ENCODE results near the gene WDCP. TPM values are rescaled to one million over a fixed set of nuclear protein-coding genes. Genes with fewer than 3 reads are reported as not detected.

Gene WDCP
- total RNA-seq, 1 donor from 2014 or later, result 25.0 TPM

DNA sequence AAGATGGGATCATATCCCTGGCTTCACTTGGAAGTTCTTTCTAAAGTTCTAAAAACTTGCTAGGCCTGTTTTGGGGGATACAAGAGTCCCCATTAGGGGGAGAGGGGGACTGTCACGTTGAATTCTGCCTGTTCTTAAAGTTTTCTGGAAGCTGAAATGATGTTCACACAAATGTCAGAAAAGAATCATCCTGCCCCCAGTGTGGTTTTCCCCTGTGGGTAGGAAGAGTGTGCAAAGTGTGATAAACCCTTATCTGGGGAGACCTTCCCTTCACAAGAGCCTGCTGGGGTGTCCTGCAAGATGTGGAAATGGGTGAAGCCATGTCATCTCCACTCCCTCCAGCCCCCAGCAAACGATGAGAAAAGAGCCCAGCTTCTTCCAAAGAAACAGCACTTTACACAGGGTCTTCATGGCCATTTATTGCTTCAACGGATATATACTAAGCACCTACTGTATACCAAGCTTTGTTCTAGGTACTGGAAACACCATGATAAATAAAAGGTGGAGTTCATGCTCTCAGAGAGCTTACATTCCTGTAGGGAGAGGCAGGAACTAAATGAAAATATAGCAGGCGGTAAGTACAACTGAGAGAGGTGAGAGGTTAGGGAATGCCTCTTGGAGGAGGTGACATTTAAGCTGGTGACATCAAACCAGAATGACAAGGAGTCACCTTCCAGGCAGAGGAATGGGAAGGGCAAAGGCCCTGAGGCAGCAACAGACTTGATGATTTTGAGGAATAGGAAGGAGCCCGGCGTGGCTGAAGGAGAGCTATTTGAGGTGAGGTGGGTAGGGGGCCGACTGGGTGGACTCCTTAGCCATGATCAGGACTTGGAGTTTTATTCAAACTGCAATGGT, 35.7 kb downstream of the WDCP start:
- intact Hi-C loops (cut with micrococcal nuclease), result no loop called here
- no peaks in the 10 kb centered on the region for H3K9me3 Mint-ChIP-seq
- H3K36me3 Mint-ChIP-seq (ENCODE audit: low read depth), result no peaks in the 10 kb centered on the region
- peaks cover 2% of the 10 kb centered on the region for H3K4me1 Mint-ChIP-seq
- no peak overlapping the region for H3K27ac Mint-ChIP-seq
- DNase-seq, result no peak
- no peak overlapping the region for H3K4me3 Mint-ChIP-seq
- peaks cover 45% of the 10 kb centered on the region for H3K27me3 Mint-ChIP-seq

DNA sequence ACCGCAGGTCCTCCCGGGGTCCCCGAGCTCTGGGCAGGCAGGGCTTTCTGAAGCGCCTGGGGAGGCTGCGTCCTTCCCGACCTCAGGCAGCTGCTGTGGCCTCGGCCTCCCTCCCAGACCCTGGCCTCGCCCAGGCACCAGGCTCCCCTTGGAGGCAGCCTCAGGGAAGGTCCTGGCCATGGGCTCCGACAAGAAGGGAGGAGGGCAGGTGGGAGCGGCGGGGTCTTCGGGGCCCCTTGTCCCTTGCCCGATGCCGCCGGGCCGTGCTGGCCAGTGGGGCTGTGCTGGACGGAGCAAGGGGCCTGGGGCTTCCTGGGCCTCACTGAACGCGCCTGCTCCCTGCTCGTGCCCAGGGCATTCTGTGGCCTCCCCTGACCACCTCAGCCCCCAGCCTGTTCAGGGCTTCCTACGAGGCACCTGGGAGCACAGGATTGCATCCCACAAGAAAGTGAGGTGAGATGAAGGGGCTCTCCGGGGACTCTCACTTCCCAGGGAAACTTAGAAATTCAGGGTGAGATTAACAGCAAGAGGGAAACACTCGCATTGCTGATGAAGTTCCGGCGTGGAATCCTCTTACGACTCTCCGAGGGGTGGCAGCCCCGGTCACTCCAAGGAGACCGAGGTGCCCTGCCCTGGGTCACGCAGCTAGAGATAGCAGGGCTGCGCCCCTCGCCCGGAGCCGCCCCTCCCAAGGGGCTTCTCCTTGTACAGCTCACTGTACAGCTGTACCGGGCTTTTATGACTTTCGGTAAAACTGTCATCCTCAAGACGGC, 36.5 kb downstream of the WDCP start:
- no peaks in the 10 kb centered on the region for H3K36me3 Mint-ChIP-seq (ENCODE audit: low read depth)
- H3K9me3 Mint-ChIP-seq, result no peaks in the 10 kb centered on the region
- H3K27ac Mint-ChIP-seq, result no peak overlapping the region
- intact Hi-C loops (cut with micrococcal nuclease), result no loop called here
- H3K4me3 Mint-ChIP-seq, result no peak overlapping the region
- H3K27me3 Mint-ChIP-seq, result peaks cover 45% of the 10 kb centered on the region
- no peak for DNase-seq
- H3K4me1 Mint-ChIP-seq, result peaks cover 2% of the 10 kb centered on the region

DNA sequence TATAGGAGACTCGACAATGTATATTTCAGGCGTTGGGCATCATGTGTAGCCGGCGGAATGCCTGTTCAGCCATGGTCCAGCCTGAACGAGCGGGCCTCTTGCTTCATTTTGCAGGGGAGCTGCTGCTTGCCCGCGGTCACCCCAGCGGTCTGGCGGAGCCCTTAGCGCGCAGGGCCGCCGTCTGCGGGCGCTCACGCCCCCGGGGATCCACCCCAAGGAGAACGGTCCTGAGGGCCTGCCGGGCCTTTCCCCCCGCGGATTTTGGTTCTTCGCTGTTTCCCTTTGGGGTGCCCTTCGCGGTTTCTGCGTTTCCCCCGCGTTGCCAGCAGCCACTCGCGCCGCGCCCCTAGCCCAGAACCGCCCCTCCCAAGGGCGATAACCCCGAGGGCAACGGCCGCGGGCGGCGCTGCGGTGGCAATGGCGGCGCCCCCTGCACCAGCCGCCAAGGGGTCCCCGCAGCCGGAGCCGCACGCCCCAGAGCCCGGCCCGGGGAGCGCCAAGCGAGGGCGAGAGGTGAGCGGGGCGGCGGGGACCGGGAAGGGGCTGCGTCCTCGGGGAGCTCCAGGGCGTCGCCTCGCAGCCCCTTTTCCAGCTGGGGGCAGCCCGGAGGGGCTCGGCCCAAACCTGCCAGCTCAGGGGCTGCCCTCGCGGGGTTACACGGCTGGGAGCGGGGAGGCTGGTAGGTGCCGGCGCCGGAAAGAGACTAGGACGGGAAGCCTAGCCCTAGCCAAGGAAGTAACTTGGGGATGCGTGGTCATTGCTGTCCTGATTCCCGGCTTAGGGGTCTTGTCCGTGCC, 37.3 kb downstream of the WDCP start, which contains the start of gene MFSD2B:
Gene MFSD2B, plus strand, starts transcription at position 406 of the 797 bp plus-strand sequence. Its CDS starts 12 bp downstream, at position 418.
- H3K9me3 Mint-ChIP-seq, result no peaks in the 10 kb centered on the region
- no peak for DNase-seq
- intact Hi-C loops (cut with micrococcal nuclease), result no loop called here
- H3K27me3 Mint-ChIP-seq, result peaks cover 45% of the 10 kb centered on the region
- no peak within 1 kb of the TSS for H3K27ac Mint-ChIP-seq
- H3K4me1 Mint-ChIP-seq, result peaks cover 2% of the 10 kb centered on the region
- no peak within 1 kb of the TSS for H3K4me3 Mint-ChIP-seq
- H3K36me3 Mint-ChIP-seq (ENCODE audit: low read depth), result no peaks in the 10 kb centered on the region

DNA sequence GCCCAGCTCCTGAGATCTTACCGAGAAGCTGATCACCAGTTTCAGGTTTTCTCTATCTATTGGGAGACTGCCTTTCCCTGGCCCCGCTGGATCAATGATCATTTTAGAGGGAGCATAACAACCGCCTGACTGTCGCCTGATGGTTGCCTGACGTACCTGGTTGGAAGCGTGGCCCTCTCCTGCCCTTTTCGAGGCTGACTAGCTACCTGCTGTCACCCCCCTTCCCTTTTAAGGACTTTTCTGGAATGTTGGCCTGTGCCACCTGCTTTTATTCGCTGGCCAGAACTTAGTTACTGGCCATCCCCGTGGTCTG, 37.9 kb downstream of the WDCP start:
- DNase-seq, result no peak
- Mint-ChIP-seq H3K4me1 (peaks cover 2% of the 10 kb centered on the region), H3K9me3 (no peaks in the 10 kb centered on the region), H3K27ac (no peak overlapping the region), H3K27me3 (peaks cover 42% of the 10 kb centered on the region), H3K4me3 (no peak overlapping the region), H3K36me3 (ENCODE audit: low read depth) (no peaks in the 10 kb centered on the region)
- intact Hi-C loops (cut with micrococcal nuclease), result no loop called here

DNA sequence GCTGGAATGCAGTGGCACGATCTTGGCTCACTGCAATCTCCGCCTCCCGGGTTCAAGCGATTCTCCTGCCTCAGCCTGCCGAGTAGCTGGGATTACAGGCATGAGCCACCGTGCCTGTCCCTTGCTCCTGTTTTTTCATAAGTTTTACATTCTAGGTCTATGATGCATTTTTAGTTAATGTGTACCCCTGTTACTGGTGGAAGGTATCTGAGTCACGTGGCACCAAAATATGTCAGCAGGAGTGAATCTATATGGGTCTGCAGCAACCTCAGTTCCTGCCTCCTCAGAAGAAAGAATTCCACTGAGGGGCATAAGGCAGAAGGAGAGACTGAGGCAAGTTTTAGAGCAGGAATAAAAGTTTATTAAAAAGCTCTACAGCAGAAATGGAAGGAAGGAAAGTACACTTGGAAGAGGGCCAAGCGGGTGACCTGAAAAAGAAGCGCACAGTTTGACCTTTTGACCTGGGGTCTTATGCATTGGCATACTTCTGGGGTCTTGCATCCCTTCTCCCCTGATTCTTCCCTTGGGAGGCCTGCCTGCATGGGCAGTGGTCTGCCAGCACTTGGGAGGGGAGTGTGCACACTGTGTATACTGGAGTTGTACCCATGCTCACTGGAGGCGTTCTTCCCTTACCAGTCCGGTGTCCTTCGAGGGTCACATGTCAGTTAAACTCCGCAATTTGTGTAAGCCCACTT, 38.4 kb downstream of the WDCP start:
- Mint-ChIP-seq H3K4me3 (no peak overlapping the region), H3K9me3 (no peaks in the 10 kb centered on the region), H3K27me3 (peaks cover 42% of the 10 kb centered on the region), H3K36me3 (ENCODE audit: low read depth) (no peaks in the 10 kb centered on the region), H3K27ac (no peak overlapping the region), H3K4me1 (peaks cover 2% of the 10 kb centered on the region)
- DNase-seq, result no peak
- intact Hi-C loops (cut with micrococcal nuclease), result no loop called here

DNA sequence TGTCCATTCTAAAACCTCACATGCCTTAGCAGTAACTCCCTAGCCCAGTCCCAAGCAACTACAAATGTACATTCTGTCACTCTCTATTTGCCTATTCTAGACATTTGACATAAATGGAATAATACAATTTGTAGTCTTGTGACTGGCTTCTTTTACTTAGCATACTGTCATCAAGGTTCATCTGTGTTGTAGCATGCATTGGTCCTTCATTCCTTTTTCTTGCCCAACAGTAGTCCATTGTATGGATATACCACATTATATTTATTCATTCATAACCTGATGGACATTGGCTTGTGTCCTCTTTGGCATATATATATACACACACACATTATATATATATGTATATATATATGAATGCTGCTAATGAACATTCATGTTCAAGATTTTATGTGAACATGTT, 39.5 kb downstream of the WDCP start:
- peaks cover 2% of the 10 kb centered on the region for H3K4me1 Mint-ChIP-seq
- peaks cover 34% of the 10 kb centered on the region for H3K27me3 Mint-ChIP-seq
- H3K4me3 Mint-ChIP-seq, result no peak overlapping the region
- no peaks in the 10 kb centered on the region for H3K36me3 Mint-ChIP-seq (ENCODE audit: low read depth)
- H3K27ac Mint-ChIP-seq, result no peak overlapping the region
- intact Hi-C loops (cut with micrococcal nuclease), result no loop called here
- no peaks in the 10 kb centered on the region for H3K9me3 Mint-ChIP-seq
- no peak for DNase-seq

DNA sequence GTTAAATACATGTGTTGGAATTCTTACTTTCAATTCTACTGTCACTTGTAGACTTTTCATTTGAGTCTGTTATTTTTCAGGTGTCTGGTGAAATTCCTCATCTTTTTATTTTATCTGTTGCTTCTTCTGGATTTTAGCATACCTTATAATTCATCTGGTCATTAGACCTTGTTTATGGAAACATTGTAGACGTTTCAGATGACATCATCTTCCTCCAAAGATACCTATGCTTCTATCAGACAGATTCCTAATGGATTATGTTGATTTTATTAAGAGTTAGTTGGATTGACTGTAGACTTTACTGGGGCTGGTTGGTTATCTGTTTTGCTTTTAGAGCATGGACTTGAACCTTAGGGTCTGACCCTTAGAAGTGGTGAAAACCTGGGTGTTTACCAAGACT, 52.6 kb downstream of the WDCP start:
- intact Hi-C loops (cut with micrococcal nuclease), result no loop called here
- H3K27me3 Mint-ChIP-seq, result no peaks in the 10 kb centered on the region
- H3K4me3 Mint-ChIP-seq, result no peak overlapping the region
- H3K9me3 Mint-ChIP-seq, result no peaks in the 10 kb centered on the region
- no peak for DNase-seq
- H3K27ac Mint-ChIP-seq, result no peak overlapping the region
- peaks cover 2% of the 10 kb centered on the region for H3K36me3 Mint-ChIP-seq (ENCODE audit: low read depth)
- H3K4me1 Mint-ChIP-seq, result no peaks in the 10 kb centered on the region

DNA sequence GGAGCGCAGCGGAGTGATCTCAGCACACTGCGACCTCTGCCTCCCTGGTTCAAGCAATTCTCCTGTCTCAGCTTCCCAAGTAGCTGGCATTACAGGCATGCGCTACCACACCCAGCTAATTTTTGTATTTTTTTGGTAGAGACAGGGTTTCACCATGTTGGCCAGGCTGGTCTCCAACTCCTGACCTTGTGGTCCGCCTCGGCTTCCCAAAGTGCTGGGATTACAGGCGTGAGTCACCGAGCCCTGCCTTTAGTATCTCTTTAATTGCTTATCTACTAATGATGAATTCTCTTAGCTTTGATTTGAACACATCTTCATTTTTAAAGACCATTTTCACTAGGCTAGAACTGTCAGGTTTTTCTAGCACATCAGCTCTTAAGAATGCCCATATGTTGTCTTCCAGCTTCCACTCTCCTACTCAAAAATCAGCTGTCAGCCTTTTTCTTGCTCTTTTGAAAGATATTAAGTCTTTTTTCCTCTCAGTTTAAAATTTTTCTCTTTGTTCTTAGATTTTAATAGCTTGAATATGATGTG, 53.4 kb downstream of the WDCP start:
- H3K36me3 Mint-ChIP-seq (ENCODE audit: low read depth), result peaks cover 2% of the 10 kb centered on the region
- no peaks in the 10 kb centered on the region for H3K27me3 Mint-ChIP-seq
- H3K27ac Mint-ChIP-seq, result no peak overlapping the region
- DNase-seq, result no peak
- H3K9me3 Mint-ChIP-seq, result no peaks in the 10 kb centered on the region
- no peaks in the 10 kb centered on the region for H3K4me1 Mint-ChIP-seq
- intact Hi-C loops (cut with micrococcal nuclease), result no loop called here
- no peak overlapping the region for H3K4me3 Mint-ChIP-seq

DNA sequence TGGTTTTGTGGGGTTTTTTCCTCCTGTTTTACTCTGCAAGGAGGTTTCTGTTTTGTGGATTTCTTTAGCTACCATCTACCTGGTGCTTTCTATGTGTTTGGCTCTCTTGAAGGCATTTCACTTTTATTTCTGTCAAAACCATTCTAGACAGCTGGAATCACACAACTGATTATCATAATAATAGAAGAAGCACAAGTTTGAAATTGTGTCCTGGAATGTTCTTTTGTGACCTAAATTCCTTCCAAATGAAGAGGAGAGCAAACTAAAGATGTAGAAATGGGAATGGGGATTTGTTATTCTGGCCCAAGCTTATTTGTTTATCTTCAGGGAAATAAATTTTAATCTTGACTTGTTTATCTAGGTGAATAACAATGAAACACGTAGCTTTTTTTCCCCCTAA, 54.3 kb downstream of the WDCP start:
- Mint-ChIP-seq H3K27me3 (no peaks in the 10 kb centered on the region), H3K27ac (no peak overlapping the region), H3K9me3 (no peaks in the 10 kb centered on the region), H3K4me1 (no peaks in the 10 kb centered on the region), H3K4me3 (no peak overlapping the region), H3K36me3 (ENCODE audit: low read depth) (no peaks in the 10 kb centered on the region)
- DNase-seq, result no peak
- intact Hi-C loops (cut with micrococcal nuclease), result no loop called here

DNA sequence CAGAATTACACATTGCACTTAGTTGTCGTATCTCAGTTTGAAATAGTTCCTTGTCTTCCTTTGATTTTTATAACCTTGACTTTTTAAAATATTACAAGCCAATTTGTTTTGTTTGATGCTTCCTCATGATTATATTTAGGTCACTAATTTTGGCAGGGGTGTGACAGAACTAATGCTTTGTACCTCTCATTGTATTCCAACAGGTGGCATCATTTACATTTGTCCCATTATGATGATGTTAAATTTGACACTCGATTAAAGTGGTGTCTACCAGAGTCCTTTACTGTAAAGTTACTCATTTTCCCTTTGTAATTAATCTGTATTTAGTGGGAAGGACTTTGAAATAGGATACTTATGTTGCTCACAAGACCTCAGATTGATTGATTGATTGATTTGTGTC, 58.8 kb downstream of the WDCP start:
- Mint-ChIP-seq H3K4me1 (no peaks in the 10 kb centered on the region), H3K36me3 (ENCODE audit: low read depth) (peaks cover 1% of the 10 kb centered on the region), H3K27me3 (no peaks in the 10 kb centered on the region), H3K9me3 (no peaks in the 10 kb centered on the region), H3K4me3 (no peak overlapping the region), H3K27ac (no peak overlapping the region)
- DNase-seq, result no peak
- intact Hi-C loops (cut with micrococcal nuclease), result loop anchor here (1.0 kb wide), 1 partner anchor 96 kb away; the partner anchor contains the start of gene TP53I3

Other genes with a start within 250 kb of the WDCP start
- 23.9 and 24.3 TPM in 2 replicates for gene ATAD2B, start 120.3 kb downstream of the WDCP start, total RNA-seq
- 11.5 and 13.1 TPM in 2 replicates for gene UBXN2A, start 106.9 kb downstream of the WDCP start, total RNA-seq
- gene MFSD2B, start 37.3 kb downstream of the WDCP start, total RNA-seq, result 0.14 TPM in 1 of 2 replicates, not detected in the other
- 0.43 and 0.51 TPM in 2 replicates for gene FKBP1B, start 2.4 kb upstream of the WDCP start, total RNA-seq
- 143 and 154 TPM in 2 replicates for gene SF3B6, start 28.9 kb upstream of the WDCP start, total RNA-seq
- gene TP53I3, start 37.4 kb upstream of the WDCP start, total RNA-seq, result 1.2 and 2.0 TPM in 2 replicates
- gene PFN4, start 75.9 kb upstream of the WDCP start, total RNA-seq, result 0.47 TPM in 1 of 2 replicates, not detected in the other
- gene FAM228B, start 76.1 kb upstream of the WDCP start, total RNA-seq, result 3.2 and 4.7 TPM in 2 replicates
- gene FAM228A, start 127.7 kb upstream of the WDCP start, total RNA-seq, result not detected in 2 replicates